Measurements from ENCODE around the gene ZAP70.

The ZAP70 gene

GRCh38 chr2:97718051-97718882 lies 4.9 kb downstream of the ZAP70 start:
- peak; percentile 59 for DNase-seq

- no peak for DNase-seq
These were observed 5.6 kb downstream of the ZAP70 start for GRCh38 chr2:97718942-97719341.

DNA sequence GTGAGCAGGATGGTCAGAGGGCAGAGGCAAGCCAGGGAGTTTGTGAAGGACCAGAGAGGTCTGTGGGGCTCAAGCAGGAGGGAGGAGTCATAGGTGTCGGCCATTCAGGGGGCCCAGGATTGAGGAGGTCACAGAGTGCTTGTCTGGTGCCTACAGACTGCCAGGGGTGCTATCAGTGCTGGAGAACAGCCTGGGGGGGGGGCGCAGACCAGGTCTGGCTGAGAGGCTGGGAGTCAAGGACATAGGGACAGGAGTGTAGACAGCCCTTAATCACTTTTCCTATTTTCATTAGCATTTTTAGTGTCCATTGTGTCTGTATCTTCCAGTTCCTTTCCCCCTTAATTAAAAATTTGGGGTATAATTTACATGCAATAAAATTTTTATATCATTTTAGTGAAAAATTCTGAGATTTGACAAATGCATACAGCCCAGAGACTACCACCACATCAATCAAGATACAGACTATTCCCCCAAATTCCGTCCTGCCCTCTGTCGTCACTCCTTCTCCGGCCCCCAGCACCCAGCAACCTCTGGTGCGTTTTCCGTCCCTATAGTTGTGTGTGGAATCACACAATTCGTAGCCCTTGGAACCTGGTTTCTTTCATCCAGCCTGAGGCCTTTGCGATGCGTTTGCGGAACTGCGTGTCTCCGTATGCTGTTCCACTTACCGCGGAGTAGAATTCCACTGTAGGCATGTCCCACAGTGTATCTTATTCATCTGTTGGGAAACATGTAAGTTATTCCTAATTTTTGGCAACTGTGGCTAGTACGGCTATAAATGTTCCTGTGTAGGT lies 6.2 kb downstream of the ZAP70 start:
- no peak for DNase-seq

- DNase-seq = no peak
These were observed 7.4 kb downstream of the ZAP70 start for GRCh38 chr2:97720746-97721145.

DNA sequence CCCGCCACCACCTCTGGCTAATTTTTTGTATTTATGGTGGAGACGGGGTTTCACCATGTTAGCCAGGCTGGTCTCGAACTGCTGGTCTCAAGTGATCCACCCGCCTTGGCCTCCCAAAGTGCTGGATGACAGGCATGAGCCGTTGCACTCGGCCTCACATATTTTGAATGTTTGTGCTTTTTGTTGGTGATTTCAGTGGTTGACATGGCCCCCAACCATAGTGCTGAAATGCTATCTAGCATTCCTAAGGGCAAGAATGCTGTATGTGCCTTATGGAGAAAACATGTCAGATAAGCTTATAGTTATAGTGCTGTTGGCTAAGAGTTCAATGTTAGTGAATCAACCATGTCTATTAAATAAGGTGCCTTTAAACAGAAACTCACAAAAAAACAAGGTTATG lies 8.9 kb downstream of the ZAP70 start:
- no peak for DNase-seq

DNA sequence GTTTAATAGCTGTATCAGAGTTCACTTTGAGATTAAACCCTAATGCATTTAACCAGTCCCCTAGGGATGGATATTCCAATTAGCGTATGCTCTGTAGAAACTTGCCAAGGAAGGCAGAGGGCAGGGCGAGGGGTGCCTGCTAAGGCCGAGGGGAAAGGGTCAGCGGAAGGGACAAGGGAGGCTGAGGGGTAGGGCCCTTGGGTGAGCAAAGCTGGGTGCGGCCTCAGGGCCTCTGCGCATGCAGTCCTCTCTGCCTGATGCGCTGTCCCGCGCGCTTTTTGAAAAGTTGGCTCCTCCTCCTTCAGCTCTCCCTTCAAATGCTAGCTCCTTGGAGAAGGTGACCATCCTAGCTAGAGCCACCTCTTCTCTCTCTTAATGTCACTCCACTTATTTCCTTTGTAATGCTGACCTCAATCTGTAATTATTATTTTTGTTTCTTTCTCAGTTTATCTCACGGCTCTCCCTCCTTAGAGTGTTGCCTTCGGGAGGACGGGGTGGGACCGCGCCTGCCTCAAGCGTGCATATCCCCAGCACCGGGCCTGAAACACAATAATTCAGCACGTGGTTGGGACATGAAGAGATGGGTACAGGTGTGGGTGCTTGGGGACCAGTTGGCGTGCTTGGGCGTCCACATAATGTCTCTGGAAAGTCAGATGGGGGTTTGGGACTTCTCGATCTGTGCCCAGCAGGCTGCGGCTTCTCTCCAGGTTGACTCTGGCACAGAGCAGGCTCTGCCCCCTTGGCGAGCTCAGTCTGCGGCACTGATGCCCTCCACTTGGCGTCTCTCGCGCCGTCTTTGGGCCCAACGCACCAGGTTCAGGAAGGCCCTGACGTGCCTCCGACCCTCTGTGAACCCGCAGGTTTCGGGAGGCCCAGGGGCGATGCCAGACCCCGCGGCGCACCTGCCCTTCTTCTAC lies 10.0 kb downstream of the ZAP70 start:
- DNase-seq = no peak

DNA sequence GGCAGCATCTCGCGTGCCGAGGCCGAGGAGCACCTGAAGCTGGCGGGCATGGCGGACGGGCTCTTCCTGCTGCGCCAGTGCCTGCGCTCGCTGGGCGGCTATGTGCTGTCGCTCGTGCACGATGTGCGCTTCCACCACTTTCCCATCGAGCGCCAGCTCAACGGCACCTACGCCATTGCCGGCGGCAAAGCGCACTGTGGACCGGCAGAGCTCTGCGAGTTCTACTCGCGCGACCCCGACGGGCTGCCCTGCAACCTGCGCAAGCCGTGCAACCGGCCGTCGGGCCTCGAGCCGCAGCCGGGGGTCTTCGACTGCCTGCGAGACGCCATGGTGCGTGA lies 10.7 kb downstream of the ZAP70 start:
- DNase-seq = no peak

DNA sequence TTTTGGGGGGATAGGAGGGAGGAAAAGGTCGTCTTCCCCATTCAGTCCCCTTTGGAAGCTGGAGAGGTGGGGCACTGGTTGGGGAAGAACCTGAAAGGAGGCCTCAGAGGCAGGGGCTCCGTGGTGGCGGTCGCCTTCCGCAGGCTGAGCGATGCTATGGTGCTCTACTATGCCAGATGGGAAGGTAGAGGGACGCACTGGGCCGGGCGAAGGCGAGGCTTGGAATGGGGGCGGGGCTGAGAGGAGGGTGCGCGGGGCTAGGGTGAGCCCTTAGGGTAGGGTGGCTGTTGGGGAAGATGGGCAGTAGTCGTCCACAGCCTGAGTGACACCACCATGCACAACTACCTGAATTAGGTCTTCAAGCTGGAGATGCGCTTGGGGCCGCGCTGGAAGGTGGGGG lies 11.1 kb downstream of the ZAP70 start:
- no peak for DNase-seq

DNA sequence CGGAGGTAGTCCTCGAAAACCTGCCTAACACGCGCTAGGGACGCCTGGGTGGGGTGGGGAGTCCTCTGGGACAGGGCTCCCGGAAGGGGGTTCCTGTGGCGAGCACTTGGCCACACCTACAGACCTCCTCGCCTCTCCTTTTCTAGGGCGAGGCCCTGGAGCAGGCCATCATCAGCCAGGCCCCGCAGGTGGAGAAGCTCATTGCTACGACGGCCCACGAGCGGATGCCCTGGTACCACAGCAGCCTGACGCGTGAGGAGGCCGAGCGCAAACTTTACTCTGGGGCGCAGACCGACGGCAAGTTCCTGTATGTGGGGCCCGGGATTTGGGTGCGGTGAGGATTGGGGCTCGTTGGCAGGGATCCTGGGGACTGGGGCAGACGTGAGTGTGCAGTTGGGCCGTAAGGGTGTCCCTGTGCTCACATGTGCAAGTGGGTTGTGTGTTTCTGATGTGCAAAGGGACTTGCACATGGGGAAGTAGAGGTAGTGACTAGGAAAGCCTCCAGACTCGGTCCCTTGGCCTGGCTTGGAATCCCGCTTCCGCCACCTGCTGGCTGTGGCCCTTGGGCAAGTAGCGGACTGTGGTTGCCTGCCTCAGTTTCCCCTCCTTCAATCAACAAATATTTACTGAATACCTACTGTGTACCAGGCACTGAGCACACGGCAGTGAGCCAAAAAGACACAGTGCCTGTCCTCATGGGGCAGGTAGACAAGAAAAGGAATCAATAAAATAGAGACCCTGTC lies 11.7 kb downstream of the ZAP70 start:
- no peak for DNase-seq

- DNase-seq = no peak
These were observed 13.1 kb downstream of the ZAP70 start for GRCh38 chr2:97726261-97727064.

GRCh38 chr2:97727296-97727695 lies 13.9 kb downstream of the ZAP70 start:
- DNase-seq = no peak

- no peak for DNase-seq
These were observed 14.8 kb downstream of the ZAP70 start for GRCh38 chr2:97728091-97728731.

GRCh38 chr2:97730245-97730644 lies 16.9 kb downstream of the ZAP70 start:
- no peak for DNase-seq

DNA sequence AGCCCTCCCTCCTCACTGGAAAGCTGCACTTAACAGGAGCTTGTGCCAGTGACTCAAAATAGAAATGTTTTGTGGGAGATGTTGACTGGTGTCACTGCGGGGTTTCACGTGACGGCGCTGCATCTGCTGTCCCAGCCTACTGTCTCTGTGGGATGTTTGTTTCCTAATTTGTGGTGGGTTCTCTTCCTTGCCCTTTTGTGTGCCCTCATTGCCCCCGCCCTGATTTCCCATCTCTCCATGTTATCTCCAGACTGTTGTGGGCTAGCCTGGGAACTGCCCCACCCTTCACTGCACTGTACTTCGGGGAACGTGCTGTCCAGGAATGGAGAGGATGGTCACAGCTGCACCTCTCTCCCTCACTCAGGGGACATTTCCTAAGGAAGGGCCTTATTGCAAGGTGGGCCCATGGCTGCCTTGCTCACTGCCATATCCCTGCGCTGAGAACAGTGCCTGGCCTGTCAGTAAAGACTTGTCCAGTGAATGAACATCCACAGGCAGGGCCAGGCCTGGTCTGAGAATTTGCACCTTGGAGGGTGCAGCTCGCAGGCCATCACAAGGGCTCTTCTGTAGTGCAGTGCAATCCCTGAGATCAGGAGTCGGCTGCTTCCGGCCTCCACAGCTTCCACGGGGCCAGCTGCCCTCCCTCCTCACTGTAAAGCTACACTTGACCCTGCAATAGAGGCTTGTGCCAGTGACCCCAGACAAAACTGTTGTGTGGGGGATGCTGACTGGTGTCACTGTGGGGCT lies 18.1 kb downstream of the ZAP70 start:
- no peak for DNase-seq

DNA sequence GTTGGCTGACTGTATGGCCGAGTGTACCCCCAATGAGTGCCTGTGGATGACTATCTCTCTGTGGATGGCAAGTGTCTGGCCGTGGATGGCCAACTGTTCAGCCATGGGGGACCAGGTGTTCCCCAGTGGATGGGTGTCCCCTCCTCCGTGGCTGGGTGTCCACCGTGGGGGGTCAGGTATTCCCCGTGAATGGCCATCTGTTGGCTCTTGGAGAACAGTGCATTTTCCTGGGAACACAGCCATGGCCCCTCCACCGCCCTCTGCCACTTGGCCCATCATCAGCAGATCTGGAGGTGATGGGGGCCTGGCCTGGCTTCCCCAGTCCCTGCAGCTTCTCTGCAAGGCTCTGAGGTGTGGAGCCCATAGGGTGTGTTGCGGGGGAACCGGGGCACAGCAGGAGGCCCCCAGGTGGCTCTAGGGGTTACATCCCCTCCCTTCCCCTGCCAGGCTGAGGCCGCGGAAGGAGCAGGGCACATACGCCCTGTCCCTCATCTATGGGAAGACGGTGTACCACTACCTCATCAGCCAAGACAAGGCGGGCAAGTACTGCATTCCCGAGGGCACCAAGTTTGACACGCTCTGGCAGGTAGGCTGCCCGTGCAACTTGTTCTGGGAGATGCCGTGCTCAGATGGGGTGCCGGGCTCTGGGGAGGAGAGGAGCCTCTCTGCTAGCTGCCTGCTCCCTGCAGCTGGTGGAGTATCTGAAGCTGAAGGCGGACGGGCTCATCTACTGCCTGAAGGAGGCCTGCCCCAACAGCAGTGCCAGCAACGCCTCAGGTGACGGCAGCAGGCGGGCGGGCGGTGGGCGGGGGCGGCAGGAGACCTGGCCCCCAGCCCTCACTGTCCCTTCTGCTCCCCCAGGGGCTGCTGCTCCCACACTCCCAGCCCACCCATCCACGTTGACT lies 19.3 kb downstream of the ZAP70 start:
- no peak for DNase-seq

DNA sequence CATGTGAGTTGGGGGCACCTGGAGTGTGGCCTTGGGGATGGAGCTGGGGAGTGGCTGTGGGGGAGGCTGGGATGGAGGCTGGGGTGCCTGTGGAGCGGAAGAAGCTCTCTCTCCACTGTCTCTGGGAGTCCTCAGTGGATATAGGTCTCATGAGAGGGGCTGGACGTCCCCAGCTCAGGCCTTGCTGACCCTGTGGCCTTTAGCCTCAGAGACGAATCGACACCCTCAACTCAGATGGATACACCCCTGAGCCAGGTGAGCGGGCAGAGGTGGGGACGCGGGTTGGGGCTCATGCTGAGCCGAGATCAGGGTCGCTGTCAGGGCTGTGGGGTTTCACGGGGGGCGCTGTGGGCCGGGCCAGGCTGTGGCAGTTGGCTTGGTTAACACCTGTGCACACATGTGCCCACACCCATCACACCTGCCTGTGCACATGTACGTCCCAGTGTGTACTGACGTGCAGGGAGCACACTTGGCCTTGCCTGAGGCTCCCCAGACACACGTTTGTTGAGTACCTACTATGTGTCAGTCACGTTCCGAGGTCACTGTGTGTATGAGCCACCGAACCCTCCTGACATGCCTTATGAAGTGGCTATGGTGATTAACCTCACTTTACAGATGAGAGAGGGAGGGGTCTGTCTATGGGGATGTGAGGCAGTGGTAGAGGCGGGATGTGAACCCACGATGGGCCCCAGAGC lies 20.1 kb downstream of the ZAP70 start:
- no peak for DNase-seq

DNA sequence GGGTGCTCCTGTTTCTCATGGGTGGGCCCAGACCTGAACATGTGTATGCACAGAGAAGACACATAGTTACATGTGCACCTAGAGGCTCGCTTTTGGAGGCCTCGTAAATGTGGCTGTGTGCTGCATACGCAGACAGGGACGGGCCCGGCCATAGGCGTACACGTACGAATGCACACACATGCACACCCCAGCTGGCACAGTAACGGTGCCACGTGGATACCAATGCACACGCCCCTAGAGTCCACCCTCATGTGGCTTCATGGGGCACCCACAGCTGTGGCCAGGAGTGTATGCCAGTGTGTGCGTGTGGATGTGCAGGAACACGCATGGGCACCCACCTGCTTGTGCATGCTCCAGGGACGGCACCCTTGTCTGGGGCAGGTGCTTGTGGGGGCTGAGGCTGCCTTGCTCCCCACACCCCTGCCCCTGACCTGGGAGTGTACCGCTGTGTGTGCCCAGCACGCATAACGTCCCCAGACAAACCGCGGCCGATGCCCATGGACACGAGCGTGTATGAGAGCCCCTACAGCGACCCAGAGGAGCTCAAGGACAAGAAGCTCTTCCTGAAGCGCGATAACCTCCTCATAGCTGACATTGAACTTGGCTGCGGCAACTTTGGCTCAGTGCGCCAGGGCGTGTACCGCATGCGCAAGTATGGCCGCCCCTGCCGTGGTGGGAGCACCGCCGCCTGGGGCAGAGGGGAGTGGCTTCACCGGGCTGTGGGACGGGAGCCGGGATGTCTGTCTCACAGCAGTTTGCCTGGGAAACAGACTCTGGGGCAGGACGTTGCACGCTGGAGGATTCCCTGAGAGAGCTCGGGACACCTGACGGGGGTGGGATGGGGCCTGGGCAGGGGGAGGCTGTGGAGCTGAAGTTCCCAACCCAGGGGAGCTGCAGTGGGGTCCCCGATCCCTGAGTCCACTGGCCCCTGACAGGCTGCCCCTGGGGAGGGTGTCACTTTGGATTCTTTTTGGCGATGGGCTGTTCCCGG lies 21.0 kb downstream of the ZAP70 start:
- no peak for DNase-seq

Data from activated CD4-positive, alpha-beta T cell treated with anti-CD3 and anti-CD28 coated beads for 1 hour (primary cell).